Vagina (tissue), 2 donors: ENCODE results near the gene KCNQ2.

Experiments
- CTCF ChIP-seq, 3 experiments: fragments of 450-650 bp in 2 of 3; fragments of 200-600 bp in 1 of 3; sonication (generic) in 1 of 3; IDR thresholded peaks; one replicate each; pipeline ENCODE4 v1.5.1; 2017 to 2019; ENCODE audit warnings: antibody characterized with exemption in 3 of 3, mild to moderate bottlenecking in 2 of 3, moderate library complexity in 2 of 3
- POLR2A ChIP-seq, 2 donors: fragments of 450-650 bp; IDR thresholded peaks; one replicate each; pipeline ENCODE4 v1.6.1; 2017; ENCODE audit warnings: antibody characterized with exemption in 2 of 2, mild to moderate bottlenecking in 2 of 2, moderate library complexity in 2 of 2

DNA sequence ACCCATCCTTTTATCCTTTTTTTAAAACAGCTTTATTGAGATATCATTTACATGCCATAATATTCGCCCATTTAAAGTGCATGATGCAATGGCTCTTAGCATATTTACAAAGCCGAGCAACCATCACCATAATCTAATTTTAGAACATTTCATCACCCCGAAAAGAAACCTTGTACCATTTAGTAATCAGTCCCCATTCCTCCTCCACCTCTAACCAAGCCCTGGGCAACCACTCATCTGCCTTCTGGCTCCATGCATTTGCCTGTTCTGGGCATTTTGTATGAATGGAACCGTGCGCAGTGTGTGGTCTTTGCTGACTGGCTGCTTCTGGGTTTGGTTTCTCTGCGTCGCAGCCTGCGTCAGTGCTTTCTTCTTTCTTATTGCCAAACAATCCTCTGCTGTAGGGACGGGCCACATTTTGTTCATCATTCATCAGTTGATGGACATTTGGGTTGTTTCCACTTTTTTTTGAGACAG is 36.7 kb upstream of the KCNQ2 start:
- TF ChIP-seq CTCF (IDR thresholded peaks at IDR 0.05) (no peak), POLR2A (IDR thresholded peaks at IDR 0.05) (no peak)
